ENCODE results near the gene PPP2R1B.
"Not testable (repeated sequence)": the region's sequence is repeated elsewhere in the genome, so short reads cannot be mapped to it uniquely, and the experiment has no call there.

PPP2R1B gene

DNA sequence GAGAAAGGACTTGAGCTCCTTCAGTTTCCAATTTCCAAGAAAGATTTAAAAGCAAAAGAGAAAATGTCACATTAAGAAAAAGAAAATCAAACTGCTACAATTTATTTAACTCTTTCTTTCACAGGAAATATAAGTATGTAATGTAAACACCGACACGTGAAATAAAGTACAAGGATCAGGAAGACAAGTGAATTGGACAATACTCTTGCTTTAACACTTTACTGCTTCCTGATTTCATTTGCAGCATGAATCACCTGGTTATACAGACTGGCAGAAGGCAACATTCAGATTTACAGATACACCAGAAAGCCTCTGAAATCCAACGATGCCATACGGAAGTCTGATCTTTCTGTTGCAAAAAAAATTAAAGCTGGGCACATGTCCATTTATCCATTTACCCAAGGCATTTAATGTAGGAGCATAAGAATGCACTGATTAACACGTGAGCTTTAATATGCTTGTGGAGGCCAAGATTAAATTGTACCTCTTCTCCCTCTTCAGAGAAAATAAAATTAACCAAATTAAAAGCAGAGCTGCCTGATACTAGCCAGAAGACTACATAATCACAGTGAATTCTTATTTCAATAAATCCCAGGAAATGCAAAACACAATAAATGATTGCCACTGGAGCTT, 16.0 kb upstream of the PPP2R1B start:
- no peak for DNase-seq

GRCh38 chr11:111779118-111779517, 12.9 kb upstream of the PPP2R1B start:
- DNase-seq: no peak

DNA sequence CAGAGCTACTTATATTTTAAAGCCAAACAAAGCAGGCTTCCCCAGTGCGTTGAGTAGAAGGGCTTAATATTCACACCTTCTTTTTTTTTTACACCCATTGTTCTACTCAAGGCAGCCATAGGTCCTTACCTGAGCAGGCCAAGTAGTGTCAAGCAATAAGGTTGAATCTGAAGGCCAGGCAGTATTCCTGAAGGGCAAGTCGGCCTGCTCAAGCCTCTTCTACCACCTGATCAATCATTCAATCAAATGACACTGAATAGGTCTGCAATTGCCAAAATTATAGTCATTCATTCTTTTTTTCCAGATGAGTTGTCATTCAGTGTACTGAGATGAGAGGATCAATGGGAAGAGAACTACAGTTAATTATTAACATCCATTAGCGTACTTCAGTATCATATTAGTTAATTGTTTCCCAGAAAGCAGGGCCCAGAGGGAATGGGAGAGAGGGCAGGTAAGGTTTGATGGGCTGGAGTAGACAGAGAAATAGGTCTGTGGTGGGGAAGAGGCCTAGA, 11.9 kb upstream of the PPP2R1B start:
- DNase-seq: no peak

GRCh38 chr11:111777094-111778046, 11.2 kb upstream of the PPP2R1B start:
- peak; percentile 18 for DNase-seq

DNA sequence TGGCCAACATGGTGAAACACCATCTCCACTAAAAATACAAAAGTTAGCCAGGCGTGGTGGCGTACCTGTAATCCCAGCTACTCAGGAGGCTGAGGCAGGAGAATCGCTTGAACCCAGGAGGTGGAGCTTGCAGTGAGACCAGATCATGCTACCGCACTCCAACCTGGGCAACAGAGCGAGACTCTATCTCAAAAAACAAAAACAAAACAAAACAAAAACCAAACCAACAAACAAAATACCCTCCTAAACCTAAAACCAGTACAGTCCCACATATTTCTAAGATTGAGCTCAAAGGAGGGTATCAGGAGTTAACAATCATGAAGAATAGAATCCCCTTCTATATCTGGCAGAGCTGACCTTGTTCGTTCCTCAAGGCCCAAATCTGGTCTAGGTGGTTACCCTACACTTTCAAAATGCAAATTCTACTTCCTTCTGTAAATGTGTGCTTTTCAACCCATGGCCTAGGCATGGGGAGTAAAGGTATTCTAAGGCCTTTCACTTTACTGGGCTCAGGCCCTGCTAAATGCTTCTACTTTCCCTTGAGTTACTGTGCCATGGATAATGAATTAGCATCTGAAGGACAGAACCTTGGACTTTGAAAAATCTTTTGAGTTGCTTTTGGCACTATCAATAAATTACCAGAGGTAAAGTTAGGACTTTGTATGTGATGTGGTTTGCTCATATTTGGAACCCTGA, 10.4 kb upstream of the PPP2R1B start:
- DNase-seq: no peak

GRCh38 chr11:111774955-111775710, 8.9 kb upstream of the PPP2R1B start:
- DNase-seq: no peak

GRCh38 chr11:111772535-111772934, 6.3 kb upstream of the PPP2R1B start:
- no peak for DNase-seq

- DNase-seq: not testable (repeated sequence)
Measured at GRCh38 chr11:111771205-111771604, 5.0 kb upstream of the PPP2R1B start.

DNA sequence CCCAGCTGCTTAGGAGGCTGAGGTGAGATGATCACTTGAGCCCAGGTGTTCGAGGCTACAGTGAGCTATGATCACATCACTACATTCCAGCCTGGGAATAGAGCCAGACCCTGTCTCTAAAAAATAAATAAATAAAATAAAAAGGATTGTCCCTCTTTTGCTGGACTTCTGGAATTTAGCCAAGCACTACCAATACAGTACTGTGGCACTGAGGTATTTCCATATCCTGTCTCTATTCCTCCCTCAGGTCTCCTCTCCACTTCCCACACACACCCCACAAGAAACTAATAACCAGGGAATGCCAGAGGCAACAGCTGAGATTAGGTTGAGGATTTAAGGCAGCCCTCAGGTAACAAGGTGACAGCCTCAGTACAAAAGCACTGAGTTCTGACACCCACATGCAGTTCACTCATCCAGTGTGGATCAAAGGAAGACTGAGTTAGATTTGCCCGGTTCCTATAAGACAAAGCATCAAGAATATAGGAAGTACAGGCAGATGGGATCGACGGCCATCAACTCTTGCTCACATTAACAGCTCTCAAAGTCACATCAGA, 4.5 kb upstream of the PPP2R1B start:
- DNase-seq: no peak

- no peak for DNase-seq
Measured at GRCh38 chr11:111766834-111767142, 599 bp upstream of the PPP2R1B start.

DNA sequence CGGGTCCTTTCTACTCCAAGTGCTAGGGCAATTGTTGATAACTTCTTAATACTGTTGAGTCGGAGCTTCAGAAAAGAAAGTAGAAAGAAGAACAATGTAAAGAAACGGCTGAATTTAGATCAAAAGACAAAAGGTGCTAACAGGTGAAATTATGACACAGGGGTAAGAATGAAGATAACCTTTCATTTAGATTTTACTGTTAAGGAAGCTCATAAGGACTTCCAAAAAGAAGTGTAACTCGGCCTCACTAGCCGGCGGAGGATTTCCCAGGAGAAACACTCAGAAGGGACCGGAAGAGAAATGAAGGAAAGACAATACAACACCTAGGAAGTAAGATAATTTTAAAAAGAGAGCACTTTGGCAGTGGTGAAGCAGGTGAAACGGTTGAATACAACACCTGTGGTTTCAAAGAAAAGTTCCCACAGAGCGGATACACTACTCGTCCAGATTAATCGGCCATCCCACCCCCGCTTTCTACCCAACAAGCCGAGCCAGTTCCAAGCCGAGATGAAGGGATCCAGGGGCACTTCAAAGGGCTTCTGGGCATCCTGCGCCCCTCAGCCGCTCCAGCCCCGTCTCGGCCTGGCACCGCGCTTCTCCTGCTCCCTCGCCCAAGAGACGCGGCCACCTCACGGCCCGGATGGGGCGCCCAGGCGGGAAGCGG, 737 bp downstream of the PPP2R1B start:
- DNase-seq: no peak

DNA sequence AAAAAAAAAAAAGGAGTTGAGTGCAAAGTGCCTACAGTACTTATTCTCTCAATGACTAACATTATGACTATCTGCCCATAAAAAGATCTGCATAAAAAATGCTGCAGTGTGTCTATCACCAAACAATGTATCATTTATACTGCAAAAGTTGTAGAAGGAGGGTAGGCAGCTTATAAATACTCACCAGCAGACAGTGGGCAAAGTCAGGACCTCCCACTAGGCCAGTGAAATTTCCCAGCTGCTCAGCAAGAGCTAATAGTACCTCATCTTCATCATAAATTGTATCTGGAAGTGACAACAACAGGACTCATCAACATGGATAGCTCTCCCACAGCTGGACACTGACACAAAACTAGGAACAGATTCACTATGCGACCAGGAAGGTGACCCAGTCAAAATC, 1.6 kb downstream of the PPP2R1B start:
- DNase-seq: no peak

DNA sequence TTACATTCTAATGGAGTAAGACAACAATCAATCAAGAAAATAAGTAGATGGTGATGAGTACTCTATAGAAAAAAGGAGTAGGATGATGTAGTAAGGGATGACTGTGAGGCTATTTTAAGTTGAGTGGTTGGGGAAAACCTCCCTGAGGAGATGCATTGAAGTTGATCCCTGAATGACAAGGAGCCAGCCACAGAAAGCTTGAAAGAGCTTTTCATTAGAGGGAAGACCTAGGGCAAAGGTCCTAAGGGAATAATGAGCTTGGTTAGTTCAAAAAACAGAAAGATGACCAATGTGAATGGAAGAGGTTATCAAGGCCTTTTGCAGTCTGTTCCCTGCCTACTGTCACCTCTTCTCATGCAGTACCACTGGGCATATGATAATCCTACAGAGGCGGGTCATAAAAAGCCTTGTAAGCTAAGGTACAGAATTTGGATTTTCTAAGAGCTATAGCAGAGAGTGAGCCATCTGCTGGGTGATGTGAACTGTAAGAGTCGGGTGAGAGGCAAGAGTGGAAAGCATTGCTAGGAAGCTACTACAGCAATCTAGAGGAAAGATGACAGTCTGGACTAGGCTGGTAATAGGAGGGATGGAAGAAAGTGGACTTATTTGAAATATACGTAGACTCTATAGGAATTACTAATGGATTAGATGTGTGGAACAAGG, 3.1 kb downstream of the PPP2R1B start:
- DNase-seq: no peak

- DNase-seq: no peak
Measured at GRCh38 chr11:111762526-111762925, 3.7 kb downstream of the PPP2R1B start.

DNA sequence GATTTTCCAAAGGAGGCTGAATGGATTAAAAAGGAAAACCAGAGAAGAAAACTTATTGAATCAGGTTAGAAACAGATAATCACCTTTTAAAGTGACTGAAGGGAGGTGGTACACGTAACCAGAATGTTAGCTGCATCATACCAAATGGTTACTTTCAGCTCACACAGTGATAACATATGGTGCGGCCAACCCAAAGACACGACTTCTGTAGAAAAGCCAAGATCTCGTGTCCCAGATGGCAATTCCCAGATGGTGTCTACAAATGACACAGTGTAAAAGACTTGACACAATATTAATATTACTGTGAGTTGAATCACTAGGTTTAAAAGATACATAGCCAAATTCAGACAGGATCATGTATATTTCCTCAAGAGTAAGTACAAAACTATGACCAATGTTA, 5.2 kb downstream of the PPP2R1B start:
- no peak for DNase-seq

GRCh38 chr11:111759778-111760407, 6.3 kb downstream of the PPP2R1B start:
- no peak for DNase-seq

DNA sequence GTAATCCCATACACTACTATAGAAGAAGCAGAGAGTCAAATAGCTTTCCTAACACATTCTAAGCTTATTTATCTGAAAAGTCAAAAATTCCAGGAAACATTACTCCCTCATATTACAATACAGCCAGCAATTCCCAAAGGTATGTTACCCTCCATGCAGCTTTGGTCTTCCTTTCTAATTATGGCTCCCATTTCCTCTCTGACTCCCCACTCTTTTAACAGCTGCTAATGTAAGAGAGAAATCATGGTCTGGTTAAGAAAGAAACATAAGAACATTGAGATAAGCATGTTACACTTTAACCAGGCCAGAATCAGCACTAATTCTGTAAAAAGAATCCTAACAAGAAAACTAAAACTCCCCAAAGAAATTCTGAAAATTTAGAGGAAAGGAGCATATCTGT, 6.8 kb downstream of the PPP2R1B start:
- no peak for DNase-seq

DNA sequence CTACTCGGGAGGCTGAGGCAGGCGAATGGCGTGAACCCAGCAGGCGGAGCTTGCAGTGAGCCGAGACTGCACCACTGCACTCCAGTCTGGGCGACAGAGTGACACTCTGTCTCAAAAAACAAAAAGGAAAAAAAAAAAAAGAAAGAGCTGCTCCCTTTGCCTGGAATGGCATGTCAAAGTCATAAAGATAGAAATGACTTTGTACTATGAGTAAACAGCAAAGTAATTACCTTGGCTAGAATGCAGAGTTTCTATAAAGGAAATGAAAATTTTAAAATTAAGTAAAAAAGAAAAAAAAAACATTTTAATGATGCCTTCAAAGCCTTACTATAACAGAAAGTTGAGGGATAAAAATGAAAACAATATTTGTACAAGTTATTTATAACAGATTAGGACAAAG, 10.1 kb downstream of the PPP2R1B start:
- DNase-seq: no peak

DNA sequence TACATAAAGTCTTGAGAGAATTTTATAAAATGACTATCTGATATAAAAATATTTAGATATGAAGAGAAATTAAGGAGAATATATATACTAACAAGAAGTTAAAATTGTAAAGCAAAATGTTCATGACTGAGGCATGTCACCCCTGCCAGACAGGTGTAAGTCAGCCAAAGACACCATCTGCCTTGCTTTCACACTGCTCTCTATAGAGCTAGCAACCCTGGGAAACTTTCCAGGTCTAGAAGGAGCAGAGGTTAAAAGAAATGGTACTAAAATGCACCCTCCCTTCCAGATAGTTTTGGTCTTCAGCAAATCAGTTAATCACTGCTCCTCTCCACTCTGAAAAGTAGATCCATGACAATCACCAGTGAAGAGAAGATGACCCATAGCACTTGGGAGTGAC, 16.5 kb downstream of the PPP2R1B start:
- no peak for DNase-seq

GRCh38 chr11:111748035-111748804, 18.0 kb downstream of the PPP2R1B start:
- DNase-seq: no peak
